LNCaP clone FGC (cell line): Measurements from ENCODE around the gene SH2D3C.

Experiments
- DNase-seq: peaks from one replicate; pipeline ENCODE4 v3.0.0-alpha.2; 2011; ENCODE audit warnings: low read depth
- H3K4me3 ChIP-seq: 2 replicates; pipeline ENCODE4 v1.5.1; 2011; ENCODE audit warnings: mild to moderate bottlenecking, low read depth, low read length, control low read depth
- TF ChIP-seq, protein P1 (sequence below): IDR thresholded peaks from 2 replicates; pipeline ENCODE4 v1.5.1; 2012; ENCODE audit warnings: mild to moderate bottlenecking; ENCODE audit not compliant: control insufficient read depth, insufficient read depth; ENCODE audit errors: extremely low read depth

The SH2D3C gene

DNA sequence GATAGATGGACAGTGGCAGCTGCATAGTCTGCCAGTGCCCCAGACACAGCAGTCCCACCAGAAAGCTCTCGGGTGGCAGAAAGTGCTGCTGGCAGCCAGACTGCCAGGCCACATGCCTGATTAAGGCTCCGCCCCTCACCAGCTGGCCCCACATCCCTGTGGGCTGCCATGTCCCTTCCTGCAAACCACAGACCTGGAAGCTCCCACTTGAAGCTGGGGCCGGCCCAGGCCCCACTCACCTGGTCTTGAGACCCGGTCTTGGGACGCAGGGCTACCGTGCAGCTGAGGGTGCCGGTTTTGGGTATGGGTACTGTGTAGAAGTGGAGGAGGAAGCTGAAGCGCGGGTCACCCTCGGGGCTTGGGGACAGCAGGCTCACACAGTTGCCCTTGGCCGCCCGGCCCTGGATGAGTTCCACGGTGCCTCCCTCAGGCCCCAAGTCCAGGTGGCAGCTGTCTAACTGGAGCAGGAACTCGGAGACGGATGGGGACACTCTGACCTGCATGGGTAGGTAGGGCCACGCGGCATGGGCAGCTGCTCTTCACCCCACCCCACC is 39.5 kb upstream of the SH2D3C start:
- H3K4me3 ChIP-seq: no peak overlapping the region
- TF ChIP-seq, protein P1, sequence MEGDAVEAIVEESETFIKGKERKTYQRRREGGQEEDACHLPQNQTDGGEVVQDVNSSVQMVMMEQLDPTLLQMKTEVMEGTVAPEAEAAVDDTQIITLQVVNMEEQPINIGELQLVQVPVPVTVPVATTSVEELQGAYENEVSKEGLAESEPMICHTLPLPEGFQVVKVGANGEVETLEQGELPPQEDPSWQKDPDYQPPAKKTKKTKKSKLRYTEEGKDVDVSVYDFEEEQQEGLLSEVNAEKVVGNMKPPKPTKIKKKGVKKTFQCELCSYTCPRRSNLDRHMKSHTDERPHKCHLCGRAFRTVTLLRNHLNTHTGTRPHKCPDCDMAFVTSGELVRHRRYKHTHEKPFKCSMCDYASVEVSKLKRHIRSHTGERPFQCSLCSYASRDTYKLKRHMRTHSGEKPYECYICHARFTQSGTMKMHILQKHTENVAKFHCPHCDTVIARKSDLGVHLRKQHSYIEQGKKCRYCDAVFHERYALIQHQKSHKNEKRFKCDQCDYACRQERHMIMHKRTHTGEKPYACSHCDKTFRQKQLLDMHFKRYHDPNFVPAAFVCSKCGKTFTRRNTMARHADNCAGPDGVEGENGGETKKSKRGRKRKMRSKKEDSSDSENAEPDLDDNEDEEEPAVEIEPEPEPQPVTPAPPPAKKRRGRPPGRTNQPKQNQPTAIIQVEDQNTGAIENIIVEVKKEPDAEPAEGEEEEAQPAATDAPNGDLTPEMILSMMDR: no peak
- no peak for DNase-seq

DNA sequence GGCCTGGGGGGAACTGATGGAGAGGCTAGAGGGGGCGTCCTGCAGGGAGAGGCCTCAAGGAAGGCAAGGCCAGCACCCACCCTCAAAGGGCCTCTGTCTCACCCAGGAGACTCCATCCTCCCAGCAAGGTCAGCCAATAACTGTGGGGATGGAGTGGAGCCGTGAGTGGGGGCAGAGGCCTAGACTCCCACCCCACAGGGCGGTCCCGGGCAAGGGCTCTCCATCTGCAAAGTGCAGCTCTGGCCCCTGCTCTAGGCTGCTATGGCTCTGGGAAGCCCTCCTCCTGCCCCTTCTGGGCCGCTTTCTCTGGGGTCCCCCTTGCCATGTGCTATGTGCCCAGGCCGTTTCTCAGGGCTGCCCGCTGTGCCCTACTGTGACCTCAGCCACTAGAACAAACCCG is 38.3 kb upstream of the SH2D3C start:
- no peak for DNase-seq
- TF ChIP-seq, protein P1: no peak
- no peak overlapping the region for H3K4me3 ChIP-seq

DNA sequence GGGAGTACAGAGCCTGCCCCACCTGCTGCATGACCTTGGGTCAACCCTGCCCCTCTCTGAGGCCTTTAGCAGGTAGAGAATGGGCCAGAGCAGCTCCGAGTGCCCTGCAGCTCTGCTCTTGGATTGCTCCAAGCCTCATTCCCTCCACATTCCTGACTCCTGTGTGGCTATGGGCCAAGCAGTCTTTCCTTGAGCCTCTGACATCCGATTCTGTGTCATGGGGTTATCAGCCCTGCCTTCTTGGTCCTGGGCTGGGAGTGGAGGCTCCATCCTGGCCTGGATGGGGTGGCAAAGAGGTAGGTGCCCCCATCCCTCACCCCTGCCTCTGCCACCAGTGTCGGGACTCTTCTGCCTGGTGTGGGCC is 37.9 kb upstream of the SH2D3C start:
- TF ChIP-seq, protein P1: no peak
- DNase-seq: no peak
- H3K4me3 ChIP-seq: no peak overlapping the region

DNA sequence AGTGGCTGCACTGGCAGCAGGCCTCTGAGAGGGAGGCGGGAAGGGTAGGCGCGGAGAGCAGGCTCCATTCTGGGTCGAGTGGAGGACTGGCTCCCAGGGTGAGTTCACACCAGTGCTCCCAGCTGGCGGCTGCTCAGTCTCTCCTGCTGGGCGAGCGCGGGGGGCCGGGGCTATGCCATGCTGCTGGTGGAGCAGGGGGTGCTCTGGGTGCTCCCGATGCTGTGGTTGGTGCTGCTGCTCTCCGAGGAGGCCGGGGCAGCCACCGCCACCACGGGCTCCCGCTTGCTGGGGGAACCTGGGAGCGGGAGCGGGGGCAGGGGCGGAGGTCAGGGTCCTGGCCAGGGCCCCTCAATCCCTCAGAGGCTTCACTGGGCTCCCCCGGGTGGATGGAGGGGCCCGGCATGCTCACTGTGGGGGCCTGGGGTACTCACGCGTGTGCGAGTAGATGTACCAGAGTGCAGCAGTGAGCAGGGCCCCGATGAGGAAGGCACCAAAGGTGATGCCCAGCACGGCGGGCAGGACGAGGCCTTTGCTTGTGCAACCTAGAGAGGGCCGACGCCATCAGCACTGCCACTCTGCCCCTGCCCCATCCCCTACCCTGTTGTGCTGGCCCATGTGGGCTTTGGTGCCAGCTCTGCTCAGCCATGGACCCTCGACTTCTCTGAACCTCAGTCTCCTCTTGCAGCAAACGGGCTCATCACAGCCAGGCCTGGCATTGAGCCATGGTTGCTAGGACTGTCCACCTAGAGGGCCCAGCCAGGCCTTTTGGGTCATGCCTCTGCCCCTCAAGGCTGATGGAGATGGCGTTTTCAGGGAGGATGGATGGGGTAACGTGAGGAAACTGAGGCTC is 37.3 kb upstream of the SH2D3C start:
- TF ChIP-seq, protein P1: no peak
- no peak overlapping the region for H3K4me3 ChIP-seq
- no peak for DNase-seq

DNA sequence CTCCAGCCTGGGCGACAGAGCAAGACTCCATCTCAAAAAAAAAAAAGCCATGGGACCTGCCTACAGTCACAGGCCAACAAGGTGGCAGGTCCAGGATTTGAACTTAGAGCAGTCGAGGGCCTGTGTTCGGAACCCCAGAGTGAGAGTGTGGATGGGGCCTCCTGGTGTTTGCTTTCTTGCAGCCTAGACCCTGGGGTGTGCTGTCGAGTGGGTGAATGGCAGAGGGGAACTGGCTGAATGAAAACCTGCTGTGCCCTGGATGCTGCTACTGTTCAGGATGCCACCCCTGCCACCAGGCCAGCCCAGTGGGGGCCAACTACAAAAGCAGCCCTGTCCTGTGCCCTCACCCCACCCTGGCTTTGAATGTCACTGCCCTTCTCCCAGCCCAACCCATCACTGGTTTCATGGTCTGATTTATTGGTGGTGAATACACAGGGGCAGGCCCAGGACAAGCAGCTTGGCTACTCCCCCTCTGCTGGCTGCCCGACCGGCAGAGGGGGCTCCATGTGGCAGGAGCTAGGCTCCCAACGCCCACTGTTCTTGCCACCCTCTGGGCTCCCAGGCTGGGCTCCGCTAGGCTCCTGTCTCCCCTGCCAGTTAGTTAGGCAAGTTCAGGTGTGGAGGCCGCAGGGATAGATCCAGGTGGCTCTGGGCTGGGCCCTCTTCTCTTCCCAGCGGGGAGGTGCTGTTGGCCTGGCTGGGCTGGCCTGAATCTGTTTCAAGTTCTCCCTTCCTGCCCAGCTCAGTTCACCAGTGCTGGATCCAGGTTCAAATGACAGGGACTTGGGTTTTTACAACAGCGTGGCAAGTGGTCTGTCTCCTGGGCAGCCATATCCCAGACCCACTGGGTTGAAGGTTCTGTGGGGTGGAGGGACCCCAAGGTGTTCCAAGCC is 36.4 kb upstream of the SH2D3C start:
- TF ChIP-seq, protein P1: no peak
- H3K4me3 ChIP-seq: no peak overlapping the region
- DNase-seq: no peak

DNA sequence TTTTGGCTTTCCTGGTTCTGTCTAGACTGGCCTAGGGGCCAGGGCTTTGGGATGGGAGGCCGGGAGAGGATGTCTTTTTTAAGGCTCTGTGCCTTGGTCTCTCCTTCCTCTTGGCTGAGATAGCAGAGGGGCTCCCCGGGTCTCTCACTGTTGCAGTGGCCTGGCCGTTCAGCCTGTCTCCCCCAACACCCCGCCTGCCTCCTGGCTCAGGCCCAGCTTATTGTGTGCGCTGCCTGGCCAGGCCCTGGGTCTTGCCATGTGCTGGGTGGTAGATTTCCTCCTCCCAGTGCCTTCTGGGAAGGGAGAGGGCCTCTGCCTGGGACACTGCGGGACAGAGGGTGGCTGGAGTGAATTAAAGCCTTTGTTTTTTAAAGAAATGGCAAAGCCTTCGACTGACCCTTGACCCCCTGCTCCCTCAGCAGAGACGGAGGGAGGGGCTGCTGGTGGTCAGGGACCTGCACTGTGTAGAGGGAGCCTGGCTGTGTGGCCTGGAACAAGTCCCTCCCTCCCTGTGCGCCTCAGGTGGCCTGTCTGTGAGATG is 35.3 kb upstream of the SH2D3C start:
- TF ChIP-seq, protein P1: no peak
- DNase-seq: no peak
- no peak overlapping the region for H3K4me3 ChIP-seq
